K562 (cell line): ENCODE results near the gene AGBL1. TPM values are rescaled to one million over a fixed set of nuclear protein-coding genes. Genes with fewer than 3 reads are reported as not detected.

ENCODE experiments used
- ATAC-seq: fragments of 200-7000 bp; cut with Tn5 transposase; 3 replicates; pipeline ENCODE4 v1.9.1; 2020; ENCODE audit warnings: moderate library complexity
- BruUV-seq: library from RNA; stranded (reverse); fragments of 400-500 nt; replicated peaks from 2 replicates; lab custom pipeline; 2021; lab: Mats Ljungman, UMichigan
- CTCF ChIA-PET: fragments of 300-600 bp; formaldehyde crosslinking; extraction: SDS; loops from one replicate; lab custom pipeline; 2021; ENCODE audit warnings: low intra/inter-chr PET ratio; lab: Yijun Ruan, JAX
- POLR2A ChIA-PET: fragments of 300-600, 350-650 bp; sonication (Branson Sonifier 250); formaldehyde crosslinking; extraction: SDS; loops from one replicate; lab custom pipeline; 2021; ENCODE audit warnings: antibody characterized with exemption, inconsistent platforms; lab: Yijun Ruan, JAX
- DNase-seq, 4 experiments: peaks; one replicate each; pipeline versions ENCODE4 v3.0.0 to v3.0.0-alpha.2; 2011 to 2018; ENCODE audit warnings: low spot score in 3 of 4, mixed read lengths in 3 of 4; ENCODE audit errors: extremely low read depth in 1 of 4
- FAIRE-seq: peaks from 2 replicates; lab custom pipeline; 2011; peaks lifted over from hg19 to GRCh38; lab: Jason Lieb, UNC
- H2AFZ ChIP-seq: 2 replicates; pipeline ENCODE4 v1.6.0; 2011; ENCODE audit warnings: low read depth, low read length, control low read depth, inconsistent platforms
- H3K27ac ChIP-seq: fragments of 200-600 bp; 3 replicates; pipeline ENCODE4 v1.8.0; 2011; ENCODE audit warnings: low read depth, mild to moderate bottlenecking, control low read depth, inconsistent platforms, low read length, moderate library complexity, mixed read lengths; ENCODE audit errors: extremely low read depth
- H3K27me3 ChIP-seq, 2 experiments: fragments of 300-600 bp in 1 of 2; 2 replicates in 1 of 2; 3 replicates in 1 of 2; pipeline versions ENCODE4 v1.6.0 to v1.8.0; 2011; ENCODE audit warnings: inconsistent platforms in 2 of 2, low read length in 2 of 2, mild to moderate bottlenecking in 1 of 2, mixed read lengths in 1 of 2, moderate library complexity in 1 of 2; ENCODE audit not compliant: control insufficient read depth in 2 of 2, insufficient read depth in 2 of 2
- H3K36me3 ChIP-seq: fragments of 300-600 bp; 3 replicates; pipeline ENCODE4 v1.8.0; 2011; ENCODE audit warnings: mild to moderate bottlenecking, low read length, inconsistent platforms; ENCODE audit not compliant: control insufficient read depth, insufficient read depth
- H3K4me1 ChIP-seq, 2 experiments: fragments of 200-600 bp in 1 of 2; replicated peaks in 1 of 2; 2 replicates in 1 of 2; 3 replicates in 1 of 2; pipeline versions ENCODE4 v1.5.1 to v1.8.0; 2011; ENCODE audit warnings: inconsistent platforms in 2 of 2, low read length in 2 of 2, mild to moderate bottlenecking in 1 of 2, mixed read lengths in 1 of 2, moderate library complexity in 1 of 2; ENCODE audit not compliant: control insufficient read depth in 2 of 2, insufficient read depth in 2 of 2
- H3K4me2 ChIP-seq: 2 replicates; pipeline ENCODE4 v1.6.1; 2011; ENCODE audit warnings: low read length, control low read depth, inconsistent platforms, mixed read lengths; ENCODE audit not compliant: insufficient read depth
- H3K4me3 ChIP-seq: fragments of 200-600 bp; sonication (generic), shearing (Covaris generic); 2 replicates; pipeline ENCODE4 v1.5.1; 2016; ENCODE audit warnings: control low read depth, inconsistent platforms
- H3K79me2 ChIP-seq: fragments of 200-600 bp; 3 replicates; pipeline ENCODE4 v1.8.0; 2011; ENCODE audit warnings: low read length, inconsistent platforms; ENCODE audit not compliant: control insufficient read depth, insufficient read depth
- H3K9ac ChIP-seq, 2 experiments: 2 replicates each; pipeline versions ENCODE4 v1.6.0 to v1.6.1; 2011; ENCODE audit warnings: low read depth in 2 of 2, low read length in 2 of 2, control low read depth in 1 of 2, inconsistent platforms in 1 of 2, mild to moderate bottlenecking in 1 of 2, mixed read lengths in 1 of 2; ENCODE audit not compliant: insufficient read depth in 1 of 2
- H3K9me1 ChIP-seq: one replicate; pipeline ENCODE4 v1.6.0; 2011; ENCODE audit warnings: inconsistent platforms, mild to moderate bottlenecking, low read length, moderate library complexity; ENCODE audit not compliant: control insufficient read depth, insufficient read depth
- H3K9me3 ChIP-seq: replicated peaks from 2 replicates; pipeline ENCODE4 v1.5.1; 2011; ENCODE audit warnings: low read depth, low read length, inconsistent platforms; ENCODE audit not compliant: control insufficient read depth, insufficient read depth
- H4K20me1 ChIP-seq: replicated peaks from 2 replicates; pipeline ENCODE4 v1.6.1; 2011; ENCODE audit warnings: low read length, inconsistent platforms, mixed read lengths; ENCODE audit not compliant: control insufficient read depth, insufficient read depth
- HNRNPH1 ChIP-seq: fragments of 200-400 bp; formaldehyde crosslinking; optimal IDR thresholded peaks from 2 replicates; pipeline ENCODE3; 2017; ENCODE audit warnings: low read depth, mild to moderate bottlenecking, low read length, moderate library complexity
- MAFF ChIP-seq: IDR thresholded peaks from 2 replicates; pipeline ENCODE4 v1.6.1; 2012; ENCODE audit warnings: low read length, improper control_type of control experiment
- OTX1 ChIP-seq: fragments of 450-650 bp; formaldehyde crosslinking; IDR thresholded peaks from 2 replicates; pipeline ENCODE4 v1.4.0; 2022; ENCODE audit warnings: mild to moderate bottlenecking
- PHF20 ChIP-seq: fragments of 450-650 bp; IDR thresholded peaks from 2 replicates; pipeline ENCODE4 v1.6.1; 2018; ENCODE audit not compliant: partially characterized antibody
- ZNF174 ChIP-seq: fragments of 250-450 bp; sonication (Bioruptor Pico); IDR thresholded peaks from 2 replicates; pipeline ENCODE4 v1.4.0; 2020; ENCODE audit warnings: mild to moderate bottlenecking
- ZNF507 ChIP-seq: conservative IDR thresholded peaks from 2 replicates; pipeline ENCODE4 v1.6.1; 2017; ENCODE audit warnings: missing genetic modification characterization, missing compliant biosample characterization
- WGBS: fragments of 100-300 bp; shearing (Covaris generic); methylation state at CpG from one replicate; pipeline ENCODE4 v1.1.6; 2016; ENCODE audit warnings: low coverage, mixed read lengths; ENCODE audit not compliant: insufficient coverage; ENCODE audit errors: missing lambda C conversion rate; 5-methylcytosine and 5-hydroxymethylcytosine counted together
- in situ Hi-C: fragments of 300-500 bp; cut with MboI; formaldehyde crosslinking; loops from 4 replicates; pipeline ENCODE4 v1.15.0; 2018; ENCODE audit warnings: inconsistent platforms, mixed read lengths
- intact Hi-C: fragments of 100-400 bp; cut with micrococcal nuclease; formaldehyde crosslinking; loops from 2 replicates; pipeline ENCODE4 v1.14.2; 2022
- polyA plus RNA-seq, 8 experiments: library from polyadenylated mRNA; depleted of rRNA in 4 of 8; stranded (reverse) in 5 of 8; unstranded in 3 of 8; fragments of >200 nt; fragmentation: Nextera tagmentation in 2 of 8; fragmentation: Illumina TruSeq in 1 of 8; extraction: Ambion mirVana in 2 of 8; extraction: Trizol in 1 of 8; gene quantifications; 2 replicates each; pipeline versions ENCODE4 v1.2.1 to v1.2.3, GENCODE V29; 2011 to 2014; ENCODE audit warnings: inconsistent platforms in 1 of 8, missing spikeins in 1 of 8
- total RNA-seq, 7 experiments: library from RNA; depleted of rRNA in 6 of 7; stranded (reverse); fragments of >200 nt in 6 of 7; fragmentation: Illumina TruSeq in 2 of 7; extraction: Trizol in 2 of 7; gene quantifications; 2 replicates each; pipeline versions ENCODE4 v1.2.1 to v1.2.3, GENCODE V29; 2011 to 2021; ENCODE audit warnings: low replicate concordance in 1 of 7
- TF ChIP-seq, protein P1 (sequence below): sonication (generic); formaldehyde crosslinking; IDR thresholded peaks from 2 replicates; pipeline ENCODE4 v1.8.1; 2023; ENCODE audit warnings: missing genetic modification reagents, mild to moderate bottlenecking, borderline replicate concordance
- TF ChIP-seq, protein P2 (sequence below), 3 experiments: fragments of 200-800 bp in 1 of 3; fragments of 250-450 bp in 1 of 3; fragments of 450-650 bp in 1 of 3; sonication (Bioruptor Pico) in 1 of 3; sonication (Bioruptor generic) in 1 of 3; formaldehyde crosslinking in 1 of 3; IDR thresholded peaks; 2 replicates each; pipeline versions ENCODE4 v1.6.1 to v1.8.0; 2016 to 2022; ENCODE audit warnings: mild to moderate bottlenecking in 2 of 3, missing genetic modification characterization in 2 of 3, missing compliant biosample characterization in 1 of 3, moderate library complexity in 1 of 3
- TF ChIP-seq, protein P3 (sequence below): fragments of 450-650 bp; IDR thresholded peaks from 2 replicates; pipeline ENCODE4 v1.6.1; 2016

Gene AGBL1
- total and polyA plus RNA-seq, 9 of the 15 experiments (the other 6 are each of a cell fraction or from before 2014, with no cell fraction given): not detected

DNA sequence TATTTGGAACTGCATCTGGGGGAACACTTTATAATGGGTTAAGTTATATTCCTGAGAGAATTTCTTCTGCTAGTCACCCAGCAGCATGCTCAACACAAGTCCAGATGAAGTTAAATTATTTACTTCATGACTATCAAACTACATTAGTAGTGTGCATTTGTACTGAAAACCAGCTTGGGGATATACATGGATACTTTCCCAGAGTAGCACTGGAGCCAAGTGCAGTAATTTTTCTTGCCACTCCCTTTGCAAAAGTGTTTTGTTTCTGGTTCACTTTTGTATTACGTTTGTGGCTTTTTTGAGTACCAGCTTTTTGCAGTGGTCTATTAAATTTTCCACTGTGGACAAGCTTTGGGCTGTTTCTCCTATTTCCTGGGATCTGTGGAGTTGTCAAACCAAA lies 243.0 kb downstream of the AGBL1 start:
- Histone ChIP-seq H3K4me1 (no peaks in the 10 kb centered on the region), H3K4me2 (no peak overlapping the region), H3K27ac (no peak overlapping the region), H2AFZ (no peak overlapping the region), H4K20me1 (no peaks in the 10 kb centered on the region), H3K9me1 (no peaks in the 10 kb centered on the region), H3K9ac (no peak overlapping the region), H3K4me3 (no peak overlapping the region), H3K79me2 (no peaks in the 10 kb centered on the region), H3K36me3 (no peaks in the 10 kb centered on the region), H3K27me3 (no peaks in the 10 kb centered on the region)
- in situ Hi-C loops (no loop called here), intact Hi-C loops (no loop called here)
- ChIA-PET CTCF (no interaction called here), POLR2A (no interaction called here)
- WGBS: 0% methylated on average over 1 of the region's 1 CpG
- ATAC-seq (no peak), FAIRE-seq (no peak), DNase-seq (no peak)
- no TSS peak for BruUV-seq
- TF ChIP-seq HNRNPH1 (no peak), ZNF174 (CRISPR knock-in tag) (no peak), OTX1 (CRISPR knock-in tag) (no peak), PHF20 (no peak), MAFF (no peak), ZNF507 (no peak)
- TF ChIP-seq, protein P1, sequence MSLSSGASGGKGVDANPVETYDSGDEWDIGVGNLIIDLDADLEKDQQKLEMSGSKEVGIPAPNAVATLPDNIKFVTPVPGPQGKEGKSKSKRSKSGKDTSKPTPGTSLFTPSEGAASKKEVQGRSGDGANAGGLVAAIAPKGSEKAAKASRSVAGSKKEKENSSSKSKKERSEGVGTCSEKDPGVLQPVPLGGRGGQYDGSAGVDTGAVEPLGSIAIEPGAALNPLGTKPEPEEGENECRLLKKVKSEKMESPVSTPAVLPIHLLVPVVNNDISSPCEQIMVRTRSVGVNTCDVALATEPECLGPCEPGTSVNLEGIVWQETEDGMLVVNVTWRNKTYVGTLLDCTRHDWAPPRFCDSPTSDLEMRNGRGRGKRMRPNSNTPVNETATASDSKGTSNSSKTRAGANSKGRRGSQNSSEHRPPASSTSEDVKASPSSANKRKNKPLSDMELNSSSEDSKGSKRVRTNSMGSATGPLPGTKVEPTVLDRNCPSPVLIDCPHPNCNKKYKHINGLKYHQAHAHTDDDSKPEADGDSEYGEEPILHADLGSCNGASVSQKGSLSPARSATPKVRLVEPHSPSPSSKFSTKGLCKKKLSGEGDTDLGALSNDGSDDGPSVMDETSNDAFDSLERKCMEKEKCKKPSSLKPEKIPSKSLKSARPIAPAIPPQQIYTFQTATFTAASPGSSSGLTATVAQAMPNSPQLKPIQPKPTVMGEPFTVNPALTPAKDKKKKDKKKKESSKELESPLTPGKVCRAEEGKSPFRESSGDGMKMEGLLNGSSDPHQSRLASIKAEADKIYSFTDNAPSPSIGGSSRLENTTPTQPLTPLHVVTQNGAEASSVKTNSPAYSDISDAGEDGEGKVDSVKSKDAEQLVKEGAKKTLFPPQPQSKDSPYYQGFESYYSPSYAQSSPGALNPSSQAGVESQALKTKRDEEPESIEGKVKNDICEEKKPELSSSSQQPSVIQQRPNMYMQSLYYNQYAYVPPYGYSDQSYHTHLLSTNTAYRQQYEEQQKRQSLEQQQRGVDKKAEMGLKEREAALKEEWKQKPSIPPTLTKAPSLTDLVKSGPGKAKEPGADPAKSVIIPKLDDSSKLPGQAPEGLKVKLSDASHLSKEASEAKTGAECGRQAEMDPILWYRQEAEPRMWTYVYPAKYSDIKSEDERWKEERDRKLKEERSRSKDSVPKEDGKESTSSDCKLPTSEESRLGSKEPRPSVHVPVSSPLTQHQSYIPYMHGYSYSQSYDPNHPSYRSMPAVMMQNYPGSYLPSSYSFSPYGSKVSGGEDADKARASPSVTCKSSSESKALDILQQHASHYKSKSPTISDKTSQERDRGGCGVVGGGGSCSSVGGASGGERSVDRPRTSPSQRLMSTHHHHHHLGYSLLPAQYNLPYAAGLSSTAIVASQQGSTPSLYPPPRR (CRISPR knock-in tag): no peak
- TF ChIP-seq, protein P2, sequence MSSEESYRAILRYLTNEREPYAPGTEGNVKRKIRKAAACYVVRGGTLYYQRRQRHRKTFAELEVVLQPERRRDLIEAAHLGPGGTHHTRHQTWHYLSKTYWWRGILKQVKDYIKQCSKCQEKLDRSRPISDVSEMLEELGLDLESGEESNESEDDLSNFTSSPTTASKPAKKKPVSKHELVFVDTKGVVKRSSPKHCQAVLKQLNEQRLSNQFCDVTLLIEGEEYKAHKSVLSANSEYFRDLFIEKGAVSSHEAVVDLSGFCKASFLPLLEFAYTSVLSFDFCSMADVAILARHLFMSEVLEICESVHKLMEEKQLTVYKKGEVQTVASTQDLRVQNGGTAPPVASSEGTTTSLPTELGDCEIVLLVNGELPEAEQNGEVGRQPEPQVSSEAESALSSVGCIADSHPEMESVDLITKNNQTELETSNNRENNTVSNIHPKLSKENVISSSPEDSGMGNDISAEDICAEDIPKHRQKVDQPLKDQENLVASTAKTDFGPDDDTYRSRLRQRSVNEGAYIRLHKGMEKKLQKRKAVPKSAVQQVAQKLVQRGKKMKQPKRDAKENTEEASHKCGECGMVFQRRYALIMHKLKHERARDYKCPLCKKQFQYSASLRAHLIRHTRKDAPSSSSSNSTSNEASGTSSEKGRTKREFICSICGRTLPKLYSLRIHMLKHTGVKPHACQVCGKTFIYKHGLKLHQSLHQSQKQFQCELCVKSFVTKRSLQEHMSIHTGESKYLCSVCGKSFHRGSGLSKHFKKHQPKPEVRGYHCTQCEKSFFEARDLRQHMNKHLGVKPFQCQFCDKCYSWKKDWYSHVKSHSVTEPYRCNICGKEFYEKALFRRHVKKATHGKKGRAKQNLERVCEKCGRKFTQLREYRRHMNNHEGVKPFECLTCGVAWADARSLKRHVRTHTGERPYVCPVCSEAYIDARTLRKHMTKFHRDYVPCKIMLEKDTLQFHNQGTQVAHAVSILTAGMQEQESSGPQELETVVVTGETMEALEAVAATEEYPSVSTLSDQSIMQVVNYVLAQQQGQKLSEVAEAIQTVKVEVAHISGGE (CRISPR knock-in tag; IDR thresholded peaks at IDR 0.05): no peak
- TF ChIP-seq, protein P3, sequence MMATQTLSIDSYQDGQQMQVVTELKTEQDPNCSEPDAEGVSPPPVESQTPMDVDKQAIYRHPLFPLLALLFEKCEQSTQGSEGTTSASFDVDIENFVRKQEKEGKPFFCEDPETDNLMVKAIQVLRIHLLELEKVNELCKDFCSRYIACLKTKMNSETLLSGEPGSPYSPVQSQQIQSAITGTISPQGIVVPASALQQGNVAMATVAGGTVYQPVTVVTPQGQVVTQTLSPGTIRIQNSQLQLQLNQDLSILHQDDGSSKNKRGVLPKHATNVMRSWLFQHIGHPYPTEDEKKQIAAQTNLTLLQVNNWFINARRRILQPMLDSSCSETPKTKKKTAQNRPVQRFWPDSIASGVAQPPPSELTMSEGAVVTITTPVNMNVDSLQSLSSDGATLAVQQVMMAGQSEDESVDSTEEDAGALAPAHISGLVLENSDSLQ: no peak
- TF ChIP-seq, all 486 proteins: peak for 0
- H3K9me3 ChIP-seq: no peaks in the 10 kb centered on the region; the same call in 1 of the 2 replicates
